ENCODE data around the gene CHAF1A.

- TF ChIP-seq CTCF (IDR thresholded peaks at IDR 0.05; ENCODE audit: insufficient read depth, low read length, poor library complexity, severe bottlenecking) (no peak), EZH2phosphoT487 (conservative IDR thresholded peaks at IDR 0.05; ENCODE audit: low read length) (no peak)
These were observed 65.4 kb downstream of the CHAF1A start for GRCh38 chr19:4467835-4468234.
